ENCODE data around the gene ASCC3.

ASCC3 gene

DNA sequence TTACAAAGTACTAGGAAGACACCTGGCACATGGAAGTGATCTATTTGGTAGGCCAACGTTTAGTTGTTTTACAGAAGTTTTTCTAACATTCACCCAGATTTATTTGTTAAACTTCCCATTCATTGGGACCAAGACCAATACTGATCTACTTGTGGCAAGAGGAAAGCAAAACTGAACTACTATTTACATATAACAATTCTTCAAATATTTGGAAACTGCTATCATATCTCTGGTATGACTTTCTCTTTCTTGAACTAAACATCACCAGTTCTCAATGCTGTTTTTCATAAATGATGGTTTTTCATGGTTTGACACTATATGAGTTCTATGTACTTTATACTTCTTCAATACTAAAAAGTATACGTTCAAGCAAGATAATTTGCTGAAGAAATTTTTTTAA lies 189.2 kb downstream of the ASCC3 start:
- no peak overlapping the region for H3K4me3 ChIP-seq (ENCODE audit: low read length)
- TF ChIP-seq, protein P1, sequence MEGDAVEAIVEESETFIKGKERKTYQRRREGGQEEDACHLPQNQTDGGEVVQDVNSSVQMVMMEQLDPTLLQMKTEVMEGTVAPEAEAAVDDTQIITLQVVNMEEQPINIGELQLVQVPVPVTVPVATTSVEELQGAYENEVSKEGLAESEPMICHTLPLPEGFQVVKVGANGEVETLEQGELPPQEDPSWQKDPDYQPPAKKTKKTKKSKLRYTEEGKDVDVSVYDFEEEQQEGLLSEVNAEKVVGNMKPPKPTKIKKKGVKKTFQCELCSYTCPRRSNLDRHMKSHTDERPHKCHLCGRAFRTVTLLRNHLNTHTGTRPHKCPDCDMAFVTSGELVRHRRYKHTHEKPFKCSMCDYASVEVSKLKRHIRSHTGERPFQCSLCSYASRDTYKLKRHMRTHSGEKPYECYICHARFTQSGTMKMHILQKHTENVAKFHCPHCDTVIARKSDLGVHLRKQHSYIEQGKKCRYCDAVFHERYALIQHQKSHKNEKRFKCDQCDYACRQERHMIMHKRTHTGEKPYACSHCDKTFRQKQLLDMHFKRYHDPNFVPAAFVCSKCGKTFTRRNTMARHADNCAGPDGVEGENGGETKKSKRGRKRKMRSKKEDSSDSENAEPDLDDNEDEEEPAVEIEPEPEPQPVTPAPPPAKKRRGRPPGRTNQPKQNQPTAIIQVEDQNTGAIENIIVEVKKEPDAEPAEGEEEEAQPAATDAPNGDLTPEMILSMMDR (conservative IDR thresholded peaks at IDR 0.05; ENCODE audit: low read depth, low read length): no peak
- DNase-seq (ENCODE audit: low read depth): no peak

GRCh38 chr6:100686216-100686615 lies 194.9 kb downstream of the ASCC3 start:
- TF ChIP-seq, protein P1 (conservative IDR thresholded peaks at IDR 0.05; ENCODE audit: low read depth, low read length): no peak
- H3K4me3 ChIP-seq (ENCODE audit: low read length): no peak overlapping the region
- DNase-seq (ENCODE audit: low read depth): no peak

- TF ChIP-seq, protein P1 (conservative IDR thresholded peaks at IDR 0.05; ENCODE audit: low read depth, low read length): no peak
- no peak for DNase-seq (ENCODE audit: low read depth)
- H3K4me3 ChIP-seq (ENCODE audit: low read length): no peak overlapping the region
Observed at GRCh38 chr6:100685747-100686146, 195.4 kb downstream of the ASCC3 start.

GRCh38 chr6:100680163-100680562 lies 201.0 kb downstream of the ASCC3 start:
- H3K4me3 ChIP-seq (ENCODE audit: low read length): no peak overlapping the region
- DNase-seq (ENCODE audit: low read depth): no peak
- TF ChIP-seq, protein P1 (conservative IDR thresholded peaks at IDR 0.05; ENCODE audit: low read depth, low read length): no peak

DNA sequence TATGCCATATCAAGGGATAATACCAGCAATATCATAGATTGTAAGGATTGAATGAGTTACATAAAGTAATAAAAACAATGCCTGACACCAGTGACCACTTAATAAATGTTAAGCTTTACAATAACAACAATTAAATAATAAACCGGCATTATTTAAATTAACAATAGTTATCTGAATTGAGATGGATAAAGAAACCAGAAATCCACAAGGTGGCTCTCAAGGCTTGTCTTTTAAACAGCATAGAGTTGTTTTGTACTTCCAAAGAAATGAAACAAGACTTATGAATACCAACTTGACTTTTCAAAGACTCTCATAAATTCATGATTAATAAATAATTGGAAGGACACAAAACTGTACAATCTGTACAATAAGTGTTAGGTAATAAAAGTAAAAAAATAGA lies 203.1 kb downstream of the ASCC3 start:
- H3K4me3 ChIP-seq (ENCODE audit: low read length): no peak overlapping the region
- TF ChIP-seq, protein P1 (conservative IDR thresholded peaks at IDR 0.05; ENCODE audit: low read depth, low read length): peak; percentile 21
- no peak for DNase-seq (ENCODE audit: low read depth)

- no peak for DNase-seq (ENCODE audit: low read depth)
- TF ChIP-seq, protein P1 (conservative IDR thresholded peaks at IDR 0.05; ENCODE audit: low read depth, low read length): no peak
Observed at GRCh38 chr6:100677240-100677639, 203.9 kb downstream of the ASCC3 start.

GRCh38 chr6:100673641-100674040 lies 207.5 kb downstream of the ASCC3 start:
- TF ChIP-seq, protein P1 (conservative IDR thresholded peaks at IDR 0.05; ENCODE audit: low read depth, low read length): no peak
- no peak for DNase-seq (ENCODE audit: low read depth)
- H3K4me3 ChIP-seq (ENCODE audit: low read length): no peak overlapping the region

More at GRCh38 chr6:100677240-100677639, 203.9 kb downstream of the ASCC3 start:
- H3K4me3 ChIP-seq (ENCODE audit: low read length): no peak overlapping the region
